SK-N-SH (cell line): ENCODE data around the gene LCE5A. TPM values are rescaled to one million over a fixed set of nuclear protein-coding genes. Genes with fewer than 3 reads are reported as not detected.

Experiments used
- CTCF ChIA-PET: fragments of 300-600, 350-600 bp; formaldehyde crosslinking; extraction: SDS; loops from one replicate; lab custom pipeline; 2021; lab: Yijun Ruan, JAX
- POLR2A ChIA-PET: fragments of 350-600 bp; sonication (Branson Sonifier 250); formaldehyde crosslinking; extraction: SDS; loops from one replicate; lab custom pipeline; 2020; ENCODE audit warnings: antibody characterized with exemption, inconsistent platforms; lab: Yijun Ruan, JAX
- DNase-seq: peaks from one replicate; pipeline ENCODE4 v3.0.0; 2012
- H2AFZ ChIP-seq: fragments of 200-600 bp; sonication (generic); 2 replicates; pipeline ENCODE4 v1.8.1; 2016; ENCODE audit warnings: antibody characterized with exemption, mild to moderate bottlenecking, low read depth
- H3F3A ChIP-seq: fragments of 200-600 bp; sonication (generic); replicated peaks from 2 replicates; pipeline ENCODE3; 2016; ENCODE audit warnings: antibody characterized with exemption, mild to moderate bottlenecking; ENCODE audit not compliant: insufficient read depth
- H3K27ac ChIP-seq, 2 experiments: fragments of 200-500 bp in 1 of 2; fragments of 200-600 bp in 1 of 2; sonication (Bioruptor generic) in 1 of 2; sonication (generic), shearing (Covaris generic) in 1 of 2; 2 replicates each; pipeline versions ENCODE4 v1.5.1 to v1.6.1; 2014 to 2016; ENCODE audit warnings: low read depth in 2 of 2, inconsistent platforms in 1 of 2, low read length in 1 of 2, mild to moderate bottlenecking in 1 of 2, mixed read lengths in 1 of 2
- H3K27me3 ChIP-seq: fragments of 200-600 bp; sonication (generic), shearing (Covaris generic); 2 replicates; pipeline ENCODE4 v1.6.1; 2016; ENCODE audit warnings: mixed run types; ENCODE audit not compliant: insufficient read depth
- H3K36me3 ChIP-seq, 2 experiments: fragments of 200-500 bp in 1 of 2; fragments of 200-600 bp in 1 of 2; sonication (Bioruptor generic) in 1 of 2; sonication (generic) in 1 of 2; replicated peaks in 1 of 2; 2 replicates each; pipeline versions ENCODE3 to v1.5.1; 2014 to 2016; ENCODE audit warnings: low read length in 1 of 2, mild to moderate bottlenecking in 1 of 2; ENCODE audit not compliant: insufficient read depth in 2 of 2, control insufficient read depth in 1 of 2
- H3K4me1 ChIP-seq, 2 experiments: fragments of 200-500 bp in 1 of 2; fragments of 200-600 bp in 1 of 2; sonication (Bioruptor generic) in 1 of 2; sonication (generic), shearing (Covaris generic) in 1 of 2; 2 replicates each; pipeline versions ENCODE4 v1.5.1 to v1.6.1; 2014 to 2016; ENCODE audit warnings: low read depth in 1 of 2, low read length in 1 of 2, mixed run types in 1 of 2; ENCODE audit not compliant: insufficient read depth in 2 of 2, control insufficient read depth in 1 of 2
- H3K4me2 ChIP-seq: fragments of 200-600 bp; sonication (generic), shearing (Covaris generic); 2 replicates; pipeline ENCODE4 v1.6.1; 2017; ENCODE audit warnings: mixed run types
- H3K4me3 ChIP-seq, 2 experiments: fragments of 200-500 bp in 1 of 2; fragments of 200-600 bp in 1 of 2; sonication (Bioruptor generic) in 1 of 2; sonication (generic), shearing (Covaris generic) in 1 of 2; 2 replicates each; pipeline versions ENCODE4 v1.5.1 to v1.8.1; 2014 to 2016; ENCODE audit warnings: low read depth in 2 of 2, inconsistent platforms in 1 of 2, low read length in 1 of 2, mild to moderate bottlenecking in 1 of 2, mixed read lengths in 1 of 2, moderate library complexity in 1 of 2
- H3K79me2 ChIP-seq: fragments of 200-600 bp; sonication (generic); 2 replicates; pipeline ENCODE4 v1.8.1; 2017; ENCODE audit warnings: mild to moderate bottlenecking; ENCODE audit not compliant: insufficient read depth
- H3K9ac ChIP-seq: fragments of 200-600 bp; sonication (generic); 2 replicates; pipeline ENCODE4 v1.6.1; 2017; ENCODE audit warnings: mixed run types
- H3K9me2 ChIP-seq: fragments of 200-600 bp; sonication (generic); 2 replicates; pipeline ENCODE4 v1.6.1; 2017; ENCODE audit warnings: mixed run types
- H3K9me3 ChIP-seq: fragments of 200-600 bp; sonication (generic); 2 replicates; pipeline ENCODE4 v1.6.1; 2017; ENCODE audit warnings: mixed run types, mild to moderate bottlenecking, moderate library complexity
- H4K20me1 ChIP-seq: fragments of 200-600 bp; sonication (generic); 2 replicates; pipeline ENCODE4 v1.6.1; 2017; ENCODE audit warnings: mild to moderate bottlenecking, mixed run types; ENCODE audit not compliant: insufficient read depth
- CHD2 ChIP-seq: fragments of 150-350 bp; IDR thresholded peaks from 2 replicates; pipeline ENCODE4 v1.6.1; 2018; ENCODE audit warnings: low read length; ENCODE audit not compliant: partially characterized antibody
- ELF1 ChIP-seq: IDR thresholded peaks from 2 replicates; pipeline ENCODE4 v1.4.0; 2012
- EP300 ChIP-seq, 2 experiments: IDR thresholded peaks; 2 replicates each; pipeline versions ENCODE4 v1.4.0 to v1.6.1; 2012; ENCODE audit warnings: borderline replicate concordance in 1 of 2, low read depth in 1 of 2, low read length in 1 of 2
- FOXJ3 ChIP-seq: sonication (generic); formaldehyde crosslinking; IDR thresholded peaks from 2 replicates; pipeline ENCODE4 v1.5.1; 2020; ENCODE audit warnings: mild to moderate bottlenecking, missing genetic modification reagents
- FOXM1 ChIP-seq: IDR thresholded peaks from 2 replicates; pipeline ENCODE4 v1.4.0; 2012; ENCODE audit warnings: low read depth, mild to moderate bottlenecking
- MXI1 ChIP-seq: IDR thresholded peaks from 2 replicates; pipeline ENCODE4 v1.6.1; 2012; ENCODE audit warnings: mild to moderate bottlenecking, low read depth, low read length, improper control_type of control experiment
- NFIC ChIP-seq: IDR thresholded peaks from 2 replicates; pipeline ENCODE4 v1.4.0; 2012; ENCODE audit warnings: borderline replicate concordance
- NRF1 ChIP-seq: IDR thresholded peaks from 2 replicates; pipeline ENCODE4 v1.6.1; 2012; ENCODE audit warnings: low read depth, mild to moderate bottlenecking, low read length
- RAD21 ChIP-seq: IDR thresholded peaks from 2 replicates; pipeline ENCODE4 v1.6.1; 2012; ENCODE audit warnings: mild to moderate bottlenecking, low read length
- RXRA ChIP-seq: IDR thresholded peaks from 2 replicates; pipeline ENCODE4 v1.4.0; 2012; ENCODE audit warnings: low read depth, mild to moderate bottlenecking, borderline replicate concordance
- SIN3A ChIP-seq: IDR thresholded peaks from 2 replicates; pipeline ENCODE4 v1.6.1; 2012; ENCODE audit warnings: low read depth, mild to moderate bottlenecking, low read length, moderate library complexity, borderline replicate concordance
- SMC3 ChIP-seq: IDR thresholded peaks from 2 replicates; pipeline ENCODE4 v1.6.1; 2012; ENCODE audit warnings: low read depth, low read length, improper control_type of control experiment
- TAF1 ChIP-seq: IDR thresholded peaks from 2 replicates; pipeline ENCODE4 v1.6.1; 2012; ENCODE audit warnings: low read depth, mild to moderate bottlenecking, low read length, moderate library complexity, borderline replicate concordance
- TEAD4 ChIP-seq: IDR thresholded peaks from 2 replicates; pipeline ENCODE4 v1.4.0; 2012; ENCODE audit warnings: mild to moderate bottlenecking, borderline replicate concordance; ENCODE audit not compliant: insufficient read depth
- WGBS: methylation state at CpG from one replicate; pipeline ENCODE4 v1.1.6; 2017; ENCODE audit warnings: low lambda C conversion rate; 5-methylcytosine and 5-hydroxymethylcytosine counted together
- polyA plus RNA-seq, 3 experiments: library from polyadenylated mRNA; depleted of rRNA; stranded (reverse); fragments of >200 nt; gene quantifications; 2 replicates each; pipeline ENCODE4 v1.2.3, GENCODE V29; 2012
- TF ChIP-seq, protein P1 (sequence below): IDR thresholded peaks from 2 replicates; pipeline ENCODE4; 2012
- TF ChIP-seq, protein P2 (sequence below): IDR thresholded peaks from 2 replicates; pipeline ENCODE4 v1.4.0; 2012; ENCODE audit warnings: low read depth
- TF ChIP-seq, protein P3 (sequence below): fragments of 150-350 bp; IDR thresholded peaks from 2 replicates; pipeline ENCODE4 v1.6.1; 2017; ENCODE audit warnings: antibody characterized with exemption, low read length, low read depth, borderline replicate concordance
- TF ChIP-seq, protein P4 (sequence below): IDR thresholded peaks from 2 replicates; pipeline ENCODE4 v1.4.0; 2012; ENCODE audit warnings: low read depth, borderline replicate concordance
- TF ChIP-seq, protein P5 (sequence below): fragments of 150-350 bp; IDR thresholded peaks from 2 replicates; pipeline ENCODE4 v1.6.1; 2016; ENCODE audit warnings: mild to moderate bottlenecking, low read depth, low read length

LCE5A gene
- polyA plus RNA-seq, 1 of the 3 experiments (the other 2 are of a cell fraction), result not detected

DNA sequence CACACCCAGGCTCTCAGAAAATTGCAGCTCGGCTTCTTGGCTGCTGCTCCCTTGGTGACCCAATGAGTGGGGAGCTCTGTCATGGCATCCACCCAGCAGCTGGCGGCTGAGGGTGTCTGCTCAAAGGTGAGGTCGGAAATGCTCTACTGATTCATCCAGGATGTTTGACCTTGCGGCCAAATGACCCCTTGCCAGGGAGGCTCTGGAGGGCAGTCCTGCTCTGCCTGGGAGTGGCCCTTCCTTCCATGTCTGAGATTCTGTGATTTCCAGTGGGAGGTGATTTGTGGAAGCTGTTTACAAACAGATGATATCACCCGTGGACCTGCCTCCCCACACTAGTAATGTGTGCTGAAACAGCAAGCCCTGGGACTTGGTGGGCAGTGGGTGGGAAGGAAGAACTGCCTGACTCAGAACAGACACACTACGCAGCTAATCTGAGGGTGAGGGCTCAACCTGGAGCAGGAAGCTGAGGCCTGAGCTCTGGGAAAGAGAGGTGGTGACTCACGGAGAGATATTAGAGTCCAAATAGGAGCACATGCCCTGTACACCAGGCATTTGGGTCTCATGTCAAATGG is 6.7 kb downstream of the LCE5A start:
- ChIA-PET CTCF (interaction anchor here (0.7 to 1.9 kb wide), 3 partner anchors 16 to 464 kb away, joined by 3 to 13 read pairs (median 3); no protein-coding TSS in a partner anchor), POLR2A (no interaction called here)
- 4% methylated on average over 6 of the region's 7 CpGs for WGBS
- H3K9ac ChIP-seq, result no peak overlapping the region
- no peaks in the 10 kb centered on the region for H3F3A ChIP-seq
- no peak overlapping the region for H3K4me2 ChIP-seq
- TF ChIP-seq EP300 (IDR thresholded peaks at IDR 0.05; ENCODE audit: borderline replicate concordance in 1 of 2, low read depth in 1 of 2, low read length in 1 of 2) (no peak), NFIC (no peak)
- TF ChIP-seq, protein P1, sequence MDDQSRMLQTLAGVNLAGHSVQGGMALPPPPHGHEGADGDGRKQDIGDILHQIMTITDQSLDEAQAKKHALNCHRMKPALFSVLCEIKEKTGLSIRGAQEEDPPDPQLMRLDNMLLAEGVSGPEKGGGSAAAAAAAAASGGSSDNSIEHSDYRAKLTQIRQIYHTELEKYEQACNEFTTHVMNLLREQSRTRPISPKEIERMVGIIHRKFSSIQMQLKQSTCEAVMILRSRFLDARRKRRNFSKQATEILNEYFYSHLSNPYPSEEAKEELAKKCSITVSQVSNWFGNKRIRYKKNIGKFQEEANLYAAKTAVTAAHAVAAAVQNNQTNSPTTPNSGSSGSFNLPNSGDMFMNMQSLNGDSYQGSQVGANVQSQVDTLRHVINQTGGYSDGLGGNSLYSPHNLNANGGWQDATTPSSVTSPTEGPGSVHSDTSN, result no peak
- no peak overlapping the region for H3K4me3 ChIP-seq
- H3K4me1 ChIP-seq, result no peaks in the 10 kb centered on the region
- peaks cover 46% of the 10 kb centered on the region for H3K27me3 ChIP-seq
- no peak overlapping the region for H3K27ac ChIP-seq
- no peak overlapping the region for H2AFZ ChIP-seq
- H3K36me3 ChIP-seq, result no peaks in the 10 kb centered on the region
- H4K20me1 ChIP-seq, result no peaks in the 10 kb centered on the region
- DNase-seq, result no peak
- no peaks in the 10 kb centered on the region for H3K9me3 ChIP-seq
- H3K79me2 ChIP-seq, result no peaks in the 10 kb centered on the region
- no peaks in the 10 kb centered on the region for H3K9me2 ChIP-seq

DNA sequence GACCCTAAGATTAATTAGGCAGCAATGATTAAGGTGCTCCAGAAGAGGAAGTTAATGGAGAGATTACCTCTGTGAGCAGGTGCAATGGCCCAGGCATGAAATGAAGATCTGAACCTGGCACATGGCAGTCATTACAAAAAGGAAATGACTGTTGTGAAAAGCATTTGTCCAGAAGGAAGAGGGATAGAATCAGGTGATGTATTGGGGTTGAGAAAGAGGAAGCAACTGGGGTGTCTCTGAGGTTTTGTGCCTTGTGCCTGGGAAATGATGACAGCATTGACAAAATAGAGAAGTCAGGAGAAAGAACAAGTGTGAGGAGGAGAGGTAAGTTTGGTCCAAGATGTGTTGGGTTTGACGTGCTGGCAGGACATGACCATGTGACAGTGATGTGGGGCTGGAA is 9.2 kb downstream of the LCE5A start:
- 10% methylated on average over 1 of the region's 1 CpG for WGBS
- Histone ChIP-seq H3K4me2 (no peak overlapping the region), H3K79me2 (no peaks in the 10 kb centered on the region), H3K27ac (no peak overlapping the region), H3K27me3 (peaks cover 21% of the 10 kb centered on the region), H3F3A (no peaks in the 10 kb centered on the region), H3K36me3 (no peaks in the 10 kb centered on the region), H4K20me1 (no peaks in the 10 kb centered on the region), H3K4me1 (no peaks in the 10 kb centered on the region), H3K9me2 (no peaks in the 10 kb centered on the region), H2AFZ (no peak overlapping the region), H3K9ac (no peak overlapping the region), H3K4me3 (no peak overlapping the region), H3K9me3 (no peaks in the 10 kb centered on the region)
- CTCF ChIA-PET, result interaction anchor here (1.0 kb wide), 1 partner anchor 14 kb away, joined by 4 read pairs; no protein-coding TSS in a partner anchor
- DNase-seq, result no peak
- TF ChIP-seq, protein P2, sequence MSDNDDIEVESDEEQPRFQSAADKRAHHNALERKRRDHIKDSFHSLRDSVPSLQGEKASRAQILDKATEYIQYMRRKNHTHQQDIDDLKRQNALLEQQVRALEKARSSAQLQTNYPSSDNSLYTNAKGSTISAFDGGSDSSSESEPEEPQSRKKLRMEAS, result no peak
- no peak for TF ChIP-seq RAD21
- TF ChIP-seq NRF1, result no peak
- POLR2A ChIA-PET, result no interaction called here

DNA sequence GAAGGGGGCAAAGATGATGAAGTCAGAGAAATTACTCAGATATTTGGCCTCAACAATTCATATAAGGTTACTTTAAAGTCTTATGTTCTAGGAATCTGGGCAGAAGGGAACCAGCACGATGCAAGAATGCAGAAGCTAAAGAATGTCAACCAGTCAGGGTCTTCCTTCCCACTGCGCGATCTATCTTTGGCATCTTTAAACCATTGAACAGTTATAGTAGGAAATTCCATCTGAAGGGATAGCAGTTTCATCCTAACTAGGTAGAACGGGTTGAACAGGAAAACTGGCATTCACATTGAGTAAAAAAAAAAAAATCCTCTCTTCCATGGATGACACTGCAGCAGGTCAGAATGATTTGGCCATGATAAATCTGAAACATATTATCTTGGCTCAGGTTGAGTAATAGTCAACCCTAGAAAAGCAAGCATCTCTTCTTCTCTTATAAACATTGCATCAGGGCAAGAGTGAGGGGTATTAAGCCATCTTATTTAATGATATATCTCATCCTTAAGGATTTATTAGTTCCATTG is 10.0 kb downstream of the LCE5A start:
- H4K20me1 ChIP-seq, result no peaks in the 10 kb centered on the region
- H3K4me3 ChIP-seq, result no peak overlapping the region
- POLR2A ChIA-PET, result no interaction called here
- CTCF ChIA-PET, result no interaction called here
- no peaks in the 10 kb centered on the region for H3K79me2 ChIP-seq
- H3K27me3 ChIP-seq, result peaks cover 14% of the 10 kb centered on the region
- DNase-seq, result no peak
- H3K27ac ChIP-seq, result no peak overlapping the region
- no peaks in the 10 kb centered on the region for H3K9me3 ChIP-seq
- H3F3A ChIP-seq, result no peaks in the 10 kb centered on the region
- H2AFZ ChIP-seq, result no peak overlapping the region
- 23% methylated on average over 4 of the region's 4 CpGs for WGBS
- H3K4me2 ChIP-seq, result no peak overlapping the region
- no peaks in the 10 kb centered on the region for H3K36me3 ChIP-seq
- H3K9ac ChIP-seq, result no peak overlapping the region
- no peaks in the 10 kb centered on the region for H3K4me1 ChIP-seq
- H3K9me2 ChIP-seq, result no peaks in the 10 kb centered on the region
- TF ChIP-seq, protein P3, sequence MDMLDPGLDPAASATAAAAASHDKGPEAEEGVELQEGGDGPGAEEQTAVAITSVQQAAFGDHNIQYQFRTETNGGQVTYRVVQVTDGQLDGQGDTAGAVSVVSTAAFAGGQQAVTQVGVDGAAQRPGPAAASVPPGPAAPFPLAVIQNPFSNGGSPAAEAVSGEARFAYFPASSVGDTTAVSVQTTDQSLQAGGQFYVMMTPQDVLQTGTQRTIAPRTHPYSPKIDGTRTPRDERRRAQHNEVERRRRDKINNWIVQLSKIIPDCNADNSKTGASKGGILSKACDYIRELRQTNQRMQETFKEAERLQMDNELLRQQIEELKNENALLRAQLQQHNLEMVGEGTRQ, result no peak
- TF ChIP-seq FOXM1, result no peak
- no peak for TF ChIP-seq ELF1
- TF ChIP-seq FOXJ3 (CRISPR knock-in tag), result no peak
- no peak for TF ChIP-seq TAF1
- TF ChIP-seq RXRA, result no peak
- TF ChIP-seq MXI1, result no peak
- TF ChIP-seq TEAD4, result no peak
- TF ChIP-seq, protein P4, sequence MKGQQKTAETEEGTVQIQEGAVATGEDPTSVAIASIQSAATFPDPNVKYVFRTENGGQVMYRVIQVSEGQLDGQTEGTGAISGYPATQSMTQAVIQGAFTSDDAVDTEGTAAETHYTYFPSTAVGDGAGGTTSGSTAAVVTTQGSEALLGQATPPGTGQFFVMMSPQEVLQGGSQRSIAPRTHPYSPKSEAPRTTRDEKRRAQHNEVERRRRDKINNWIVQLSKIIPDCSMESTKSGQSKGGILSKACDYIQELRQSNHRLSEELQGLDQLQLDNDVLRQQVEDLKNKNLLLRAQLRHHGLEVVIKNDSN, result no peak
- TF ChIP-seq CHD2, result no peak
- TF ChIP-seq NFIC, result no peak
- TF ChIP-seq SMC3, result no peak
- TF ChIP-seq, protein P5, sequence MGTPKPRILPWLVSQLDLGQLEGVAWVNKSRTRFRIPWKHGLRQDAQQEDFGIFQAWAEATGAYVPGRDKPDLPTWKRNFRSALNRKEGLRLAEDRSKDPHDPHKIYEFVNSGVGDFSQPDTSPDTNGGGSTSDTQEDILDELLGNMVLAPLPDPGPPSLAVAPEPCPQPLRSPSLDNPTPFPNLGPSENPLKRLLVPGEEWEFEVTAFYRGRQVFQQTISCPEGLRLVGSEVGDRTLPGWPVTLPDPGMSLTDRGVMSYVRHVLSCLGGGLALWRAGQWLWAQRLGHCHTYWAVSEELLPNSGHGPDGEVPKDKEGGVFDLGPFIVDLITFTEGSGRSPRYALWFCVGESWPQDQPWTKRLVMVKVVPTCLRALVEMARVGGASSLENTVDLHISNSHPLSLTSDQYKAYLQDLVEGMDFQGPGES, result no peak
- no peak for TF ChIP-seq SIN3A
